Suprapubic skin (tissue), 4 donors: ENCODE measurements around the gene MCM3AP. TPM values are rescaled to one million over a fixed set of nuclear protein-coding genes. Genes with fewer than 3 reads are reported as not detected.

Experiments used
- DNase-seq, 2 donors: peaks; one replicate each; pipeline ENCODE4 v3.0.0-alpha.2; 2019; ENCODE audit warnings: low spot score in 2 of 2
- H3K27ac ChIP-seq: fragments of 200-600 bp; sonication (generic); one replicate; pipeline ENCODE4 v1.5.1; 2019
- H3K27me3 ChIP-seq: fragments of 200-600 bp; sonication (generic); one replicate; pipeline ENCODE4 v1.5.1; 2019
- H3K36me3 ChIP-seq: fragments of 200-600 bp; sonication (generic); one replicate; pipeline ENCODE4 v1.5.1; 2019
- H3K4me1 ChIP-seq: fragments of 200-600 bp; sonication (generic); one replicate; pipeline ENCODE4 v1.5.1; 2019
- H3K4me3 ChIP-seq: fragments of 200-600 bp; sonication (generic); one replicate; pipeline ENCODE4 v1.5.1; 2019; ENCODE audit warnings: mild to moderate bottlenecking
- H3K9me3 ChIP-seq: fragments of 200-600 bp; sonication (generic); one replicate; pipeline ENCODE4 v1.5.1; 2019
- EP300 ChIP-seq: sonication (generic); formaldehyde crosslinking; IDR thresholded peaks from one replicate; pipeline ENCODE4 v1.6.1; 2017; ENCODE audit warnings: antibody characterized with exemption
- POLR2A ChIP-seq, 2 donors: fragments of 450-650 bp; IDR thresholded peaks; one replicate each; pipeline ENCODE4 v1.6.1; 2017; ENCODE audit warnings: antibody characterized with exemption in 2 of 2, mild to moderate bottlenecking in 2 of 2, moderate library complexity in 2 of 2
- POLR2AphosphoS5 ChIP-seq, 3 donors: sonication (generic); formaldehyde crosslinking; IDR thresholded peaks; one replicate each; pipeline ENCODE4 v1.6.1; 2017; ENCODE audit warnings: antibody characterized with exemption in 3 of 3
- WGBS: methylation state at CpG from one replicate; pipeline ENCODE4 v1.1.5; 2018; 5-methylcytosine and 5-hydroxymethylcytosine counted together
- total RNA-seq, 4 donors: library from RNA; depleted of rRNA; stranded (reverse); fragments of >200 nt; gene quantifications; one replicate each; pipeline ENCODE4 v1.1.0, GENCODE V29; 2016
- TF ChIP-seq, protein P1 (sequence below), 2 donors: fragments of 200-600 bp in 1 of 2; fragments of 450-650 bp in 1 of 2; sonication (generic) in 1 of 2; IDR thresholded peaks; one replicate each; pipeline ENCODE4 v1.5.1; 2016 to 2019; ENCODE audit warnings: antibody characterized with exemption in 2 of 2, mild to moderate bottlenecking in 1 of 2, moderate library complexity in 1 of 2

Gene MCM3AP
- total RNA-seq, 4 donors from 2014 or later = 77.9 to 134 (median 79.8) TPM

DNA sequence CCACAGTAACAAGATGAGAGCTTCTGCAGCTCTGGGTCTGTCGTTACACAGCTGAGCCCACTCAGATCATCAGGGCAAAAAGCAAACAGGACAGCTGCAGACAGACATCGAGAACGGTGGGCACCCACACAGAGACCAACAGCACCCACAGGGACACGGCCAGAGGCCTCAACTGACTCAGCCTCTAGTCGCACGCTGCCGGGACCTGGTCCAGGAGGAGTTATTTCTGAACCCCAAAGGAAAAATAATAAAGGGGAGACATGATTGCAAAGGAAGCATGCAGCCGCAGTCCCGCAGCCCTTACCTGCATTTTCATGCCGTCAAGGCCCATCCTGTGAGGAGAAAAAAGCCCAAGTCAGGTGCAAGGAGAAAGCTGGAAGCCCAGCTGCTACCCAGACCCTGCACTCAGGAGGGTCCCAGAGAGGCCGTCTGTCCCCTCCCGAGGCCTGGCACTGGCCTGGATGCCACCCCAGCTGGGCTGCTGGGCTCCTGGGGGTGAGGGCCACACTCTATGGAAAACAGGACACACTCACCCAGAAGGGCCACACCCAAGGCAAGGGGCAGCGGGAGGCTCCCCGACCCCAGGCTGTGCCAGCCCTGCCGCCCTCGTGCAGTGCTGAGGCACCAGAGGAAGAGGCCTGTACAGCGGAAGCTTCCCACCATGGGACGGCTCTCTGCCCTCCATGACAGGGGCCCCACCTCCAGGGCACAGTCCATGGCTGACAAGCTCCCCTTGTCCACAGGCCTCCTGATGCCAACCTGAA is 72.5 kb downstream of the MCM3AP start:
- WGBS = 94% methylated on average over 14 of the region's 18 CpGs
- peaks cover 76% of the 10 kb centered on the region for H3K36me3 ChIP-seq
- DNase-seq = peak; percentile 48 to 69
- no peaks in the 10 kb centered on the region for H3K9me3 ChIP-seq
- no peak overlapping the region for H3K4me3 ChIP-seq
- H3K27ac ChIP-seq = no peak overlapping the region
- TF ChIP-seq EP300 (no peak), POLR2AphosphoS5 (IDR thresholded peaks at IDR 0.05) (no peak), POLR2A (IDR thresholded peaks at IDR 0.05) (no peak)
- TF ChIP-seq, protein P1, sequence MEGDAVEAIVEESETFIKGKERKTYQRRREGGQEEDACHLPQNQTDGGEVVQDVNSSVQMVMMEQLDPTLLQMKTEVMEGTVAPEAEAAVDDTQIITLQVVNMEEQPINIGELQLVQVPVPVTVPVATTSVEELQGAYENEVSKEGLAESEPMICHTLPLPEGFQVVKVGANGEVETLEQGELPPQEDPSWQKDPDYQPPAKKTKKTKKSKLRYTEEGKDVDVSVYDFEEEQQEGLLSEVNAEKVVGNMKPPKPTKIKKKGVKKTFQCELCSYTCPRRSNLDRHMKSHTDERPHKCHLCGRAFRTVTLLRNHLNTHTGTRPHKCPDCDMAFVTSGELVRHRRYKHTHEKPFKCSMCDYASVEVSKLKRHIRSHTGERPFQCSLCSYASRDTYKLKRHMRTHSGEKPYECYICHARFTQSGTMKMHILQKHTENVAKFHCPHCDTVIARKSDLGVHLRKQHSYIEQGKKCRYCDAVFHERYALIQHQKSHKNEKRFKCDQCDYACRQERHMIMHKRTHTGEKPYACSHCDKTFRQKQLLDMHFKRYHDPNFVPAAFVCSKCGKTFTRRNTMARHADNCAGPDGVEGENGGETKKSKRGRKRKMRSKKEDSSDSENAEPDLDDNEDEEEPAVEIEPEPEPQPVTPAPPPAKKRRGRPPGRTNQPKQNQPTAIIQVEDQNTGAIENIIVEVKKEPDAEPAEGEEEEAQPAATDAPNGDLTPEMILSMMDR (IDR thresholded peaks at IDR 0.05) = no peak
- no peaks in the 10 kb centered on the region for H3K27me3 ChIP-seq
- H3K4me1 ChIP-seq = no peaks in the 10 kb centered on the region

DNA sequence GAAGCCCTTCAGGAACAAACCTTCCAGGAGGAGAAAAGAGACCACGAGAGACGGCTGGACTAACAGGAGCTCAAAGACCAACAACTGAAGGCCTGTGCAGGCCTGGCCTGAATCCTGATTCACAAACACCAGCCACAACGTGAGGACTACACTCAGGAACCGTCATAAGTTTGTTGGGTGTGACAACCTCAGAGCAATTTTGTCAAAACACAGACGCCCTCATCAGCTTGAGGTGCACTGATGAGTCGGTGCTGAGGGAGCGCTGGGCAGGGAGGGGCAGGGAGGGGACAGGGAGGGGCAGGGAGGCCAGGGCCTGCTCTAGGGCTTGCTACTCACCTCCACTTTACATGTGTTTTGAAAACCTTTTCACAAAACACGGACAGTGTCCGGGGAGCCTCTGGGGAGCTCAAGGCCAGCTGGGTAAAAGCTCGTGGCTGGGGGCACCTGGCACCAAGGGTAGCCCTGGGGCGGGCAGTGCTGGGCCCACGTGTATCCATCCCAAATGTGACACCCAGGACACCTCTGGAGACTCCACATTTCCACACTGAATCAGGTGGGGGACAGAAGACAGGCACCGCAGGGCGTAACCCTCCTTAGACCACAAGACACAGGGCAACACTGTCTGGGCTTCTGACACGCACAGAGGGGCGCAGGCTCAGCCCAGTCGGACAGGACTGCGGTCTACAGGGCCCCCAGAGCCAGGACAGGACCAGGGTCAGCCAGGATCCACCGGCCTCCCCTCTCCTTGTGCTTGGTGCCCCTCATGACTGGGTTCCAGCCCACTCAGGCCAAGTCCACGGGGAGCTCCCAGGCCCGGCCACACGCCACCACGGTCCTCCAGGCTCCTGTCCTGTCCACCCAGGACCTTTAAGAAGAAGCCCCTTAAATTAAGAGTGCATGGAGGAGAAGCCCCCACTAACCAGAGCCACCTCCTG is 73.4 kb downstream of the MCM3AP start:
- H3K36me3 ChIP-seq = peaks cover 84% of the 10 kb centered on the region
- WGBS = 76% methylated on average over 18 of the region's 23 CpGs
- no peaks in the 10 kb centered on the region for H3K27me3 ChIP-seq
- DNase-seq = peak; percentile 47 to 69
- no peaks in the 10 kb centered on the region for H3K9me3 ChIP-seq
- TF ChIP-seq POLR2A (IDR thresholded peaks at IDR 0.05) = no peak
- no peak for TF ChIP-seq POLR2AphosphoS5 (IDR thresholded peaks at IDR 0.05)
- TF ChIP-seq, protein P1 (IDR thresholded peaks at IDR 0.05) = no peak
- no peak for TF ChIP-seq EP300
- H3K4me1 ChIP-seq = no peaks in the 10 kb centered on the region
- no peak overlapping the region for H3K4me3 ChIP-seq
- no peak overlapping the region for H3K27ac ChIP-seq

DNA sequence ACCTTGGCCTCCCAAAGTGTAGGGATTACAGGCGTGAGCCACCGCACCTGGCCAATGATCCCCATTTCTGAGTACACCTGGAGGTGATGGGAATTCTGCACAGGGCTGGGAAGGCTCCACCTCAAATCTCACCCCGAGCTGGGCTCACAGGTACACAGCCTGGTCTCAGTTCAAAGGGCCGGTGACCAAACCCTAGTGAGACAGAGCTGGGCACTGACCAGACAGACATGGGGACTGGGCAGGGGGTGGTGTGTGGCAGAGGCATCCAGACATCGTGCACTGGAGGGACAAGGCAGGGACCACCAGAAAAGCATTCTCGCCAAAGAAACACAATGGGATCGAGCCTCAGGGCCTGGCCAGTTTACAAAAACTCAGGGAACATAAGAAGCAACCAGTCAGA is 74.0 kb downstream of the MCM3AP start:
- H3K9me3 ChIP-seq = no peaks in the 10 kb centered on the region
- TF ChIP-seq POLR2A (IDR thresholded peaks at IDR 0.05) (no peak), POLR2AphosphoS5 (IDR thresholded peaks at IDR 0.05) (no peak), EP300 (no peak)
- TF ChIP-seq, protein P1 (IDR thresholded peaks at IDR 0.05) = no peak
- WGBS = 84% methylated on average over 5 of the region's 7 CpGs
- peak in 1 of 2 donors; percentile 44 for DNase-seq
- no peaks in the 10 kb centered on the region for H3K4me1 ChIP-seq
- no peaks in the 10 kb centered on the region for H3K27me3 ChIP-seq
- no peak overlapping the region for H3K4me3 ChIP-seq
- no peak overlapping the region for H3K27ac ChIP-seq
- peaks cover 91% of the 10 kb centered on the region for H3K36me3 ChIP-seq

DNA sequence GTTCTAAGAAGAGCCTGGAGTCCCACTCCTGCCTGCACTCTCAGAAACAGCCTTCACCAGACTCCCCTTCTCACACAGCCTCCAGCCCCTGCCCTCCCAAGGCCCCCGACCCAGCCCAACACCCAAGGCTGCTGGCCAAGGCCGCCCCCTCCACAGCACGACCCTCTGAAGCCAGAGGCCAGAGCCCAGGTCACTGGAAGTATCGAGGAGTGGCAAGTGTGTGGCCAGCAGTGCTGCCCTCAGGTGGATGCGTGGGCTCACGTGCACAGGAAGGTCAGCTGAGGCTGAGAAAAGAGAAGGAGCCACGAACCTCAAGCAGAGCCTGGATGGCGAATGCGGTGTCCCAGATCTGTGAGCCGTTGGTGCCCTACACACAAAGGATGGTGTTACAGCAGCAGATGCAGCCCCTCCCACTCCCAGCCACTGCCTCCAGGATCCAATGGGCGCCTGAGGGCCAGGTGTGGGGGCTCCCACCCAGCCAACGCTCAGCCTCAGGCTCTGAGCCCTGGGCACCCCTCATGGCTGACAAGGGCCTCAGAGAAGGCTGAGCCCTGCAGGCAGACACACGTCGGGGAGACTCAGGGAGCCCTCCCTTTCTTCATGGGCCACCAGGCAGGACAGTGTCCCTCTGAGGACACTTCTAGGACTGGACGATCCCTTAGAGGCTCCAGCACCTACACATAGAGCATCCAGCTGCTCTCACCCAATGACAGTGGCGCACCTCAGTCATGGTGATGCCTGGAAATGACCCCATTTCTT is 74.9 kb downstream of the MCM3AP start:
- TF ChIP-seq, protein P1 (IDR thresholded peaks at IDR 0.05) = no peak
- no peak for TF ChIP-seq POLR2AphosphoS5 (IDR thresholded peaks at IDR 0.05)
- 91% methylated on average over 4 of the region's 16 CpGs for WGBS
- H3K27ac ChIP-seq = no peak overlapping the region
- no peak overlapping the region for H3K4me3 ChIP-seq
- H3K4me1 ChIP-seq = no peaks in the 10 kb centered on the region
- peaks cover 91% of the 10 kb centered on the region for H3K36me3 ChIP-seq
- peak in 1 of 2 donors; percentile 54 for DNase-seq
- H3K27me3 ChIP-seq = no peaks in the 10 kb centered on the region
- H3K9me3 ChIP-seq = no peaks in the 10 kb centered on the region
